ENCODE data around the gene TNPO2.

DNA sequence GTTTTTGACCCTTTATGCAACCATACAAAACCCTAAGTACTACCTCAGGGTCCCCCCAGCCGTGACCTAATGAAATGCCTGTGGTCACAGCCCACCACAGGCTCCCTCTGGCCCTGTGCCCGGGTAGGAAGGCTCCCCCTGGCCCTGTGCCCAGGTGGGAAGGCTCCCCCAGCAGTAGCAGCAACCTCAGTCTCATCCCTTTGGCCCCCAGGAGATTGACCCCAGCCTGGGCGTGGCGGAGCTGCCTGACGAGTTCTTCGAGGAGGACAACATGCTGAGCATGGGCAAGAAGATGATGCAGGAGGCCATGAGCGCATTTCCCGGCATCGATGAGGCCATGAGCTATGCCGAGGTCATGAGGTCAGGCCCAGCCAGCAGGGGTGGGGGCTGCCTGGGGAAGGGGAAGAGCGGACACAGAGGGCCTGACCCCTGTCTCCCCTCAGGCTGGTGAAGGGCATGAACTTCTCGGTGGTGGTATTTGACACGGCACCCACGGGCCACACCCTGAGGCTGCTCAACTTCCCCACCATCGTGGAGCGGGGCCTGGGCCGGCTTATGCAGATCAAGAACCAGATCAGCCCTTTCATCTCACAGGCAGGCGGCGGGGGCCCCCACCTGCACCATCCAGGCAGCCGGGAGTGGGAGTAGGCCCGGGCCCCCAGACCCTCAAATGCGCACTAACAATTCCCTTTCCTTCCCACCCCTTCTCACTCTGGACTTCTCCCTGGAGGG lies 21.6 kb upstream of the TNPO2 start:
- TF ChIP-seq SIN3A (IDR thresholded peaks at IDR 0.05; ENCODE audit: borderline replicate concordance, insufficient read depth, low read length), result no peak
- no peak for TF ChIP-seq POLR2AphosphoS5 (IDR thresholded peaks at IDR 0.05; ENCODE audit: low read depth, low read length)
